Cardiac fibroblast (primary cell): ENCODE measurements around the gene TEC.
A peak's percentile ranks its signal among the peaks of the same experiment; 100 is the strongest.

Experiments
- DNase-seq, 2 donors: peaks; one replicate each; pipeline versions ENCODE4 v3.0.0 to v3.0.0-alpha.2; 2010; ENCODE audit warnings: low read depth in 2 of 2
- H3K4me3 ChIP-seq, 2 donors: replicated peaks in 1 of 2; 1 replicate in 1 of 2; 2 replicates in 1 of 2; pipeline ENCODE4 v1.5.1; 2011; ENCODE audit warnings: low read depth in 2 of 2, low read length in 2 of 2, mild to moderate bottlenecking in 2 of 2, moderate library complexity in 1 of 2
- TF ChIP-seq, protein P1 (sequence below): IDR thresholded peaks from one replicate; pipeline ENCODE4 v1.5.1; 2011; ENCODE audit warnings: low read depth, mild to moderate bottlenecking, low read length, inconsistent platforms

TEC gene

DNA sequence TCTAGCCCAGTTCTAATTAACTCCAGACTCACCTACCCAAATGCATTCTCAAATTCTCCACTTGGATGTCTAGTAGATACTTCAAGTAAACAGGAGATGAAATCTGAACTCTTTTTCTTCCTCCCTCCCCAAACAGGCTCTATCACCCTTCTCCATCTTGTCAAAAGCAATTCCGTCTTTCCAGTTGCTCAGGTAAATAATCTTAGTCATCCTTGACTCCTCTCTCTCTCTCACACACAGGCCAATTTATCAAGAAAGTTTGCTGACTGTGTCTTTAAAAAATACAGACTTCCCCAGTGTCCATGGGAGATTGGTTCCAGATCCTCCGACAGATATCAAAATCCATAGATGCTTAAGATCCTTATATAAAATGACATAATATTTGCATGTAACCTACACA, 148.5 kb downstream of the TEC start:
- no peak overlapping the region for H3K4me3 ChIP-seq
- no peak for DNase-seq
- TF ChIP-seq, protein P1, sequence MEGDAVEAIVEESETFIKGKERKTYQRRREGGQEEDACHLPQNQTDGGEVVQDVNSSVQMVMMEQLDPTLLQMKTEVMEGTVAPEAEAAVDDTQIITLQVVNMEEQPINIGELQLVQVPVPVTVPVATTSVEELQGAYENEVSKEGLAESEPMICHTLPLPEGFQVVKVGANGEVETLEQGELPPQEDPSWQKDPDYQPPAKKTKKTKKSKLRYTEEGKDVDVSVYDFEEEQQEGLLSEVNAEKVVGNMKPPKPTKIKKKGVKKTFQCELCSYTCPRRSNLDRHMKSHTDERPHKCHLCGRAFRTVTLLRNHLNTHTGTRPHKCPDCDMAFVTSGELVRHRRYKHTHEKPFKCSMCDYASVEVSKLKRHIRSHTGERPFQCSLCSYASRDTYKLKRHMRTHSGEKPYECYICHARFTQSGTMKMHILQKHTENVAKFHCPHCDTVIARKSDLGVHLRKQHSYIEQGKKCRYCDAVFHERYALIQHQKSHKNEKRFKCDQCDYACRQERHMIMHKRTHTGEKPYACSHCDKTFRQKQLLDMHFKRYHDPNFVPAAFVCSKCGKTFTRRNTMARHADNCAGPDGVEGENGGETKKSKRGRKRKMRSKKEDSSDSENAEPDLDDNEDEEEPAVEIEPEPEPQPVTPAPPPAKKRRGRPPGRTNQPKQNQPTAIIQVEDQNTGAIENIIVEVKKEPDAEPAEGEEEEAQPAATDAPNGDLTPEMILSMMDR: no peak

DNA sequence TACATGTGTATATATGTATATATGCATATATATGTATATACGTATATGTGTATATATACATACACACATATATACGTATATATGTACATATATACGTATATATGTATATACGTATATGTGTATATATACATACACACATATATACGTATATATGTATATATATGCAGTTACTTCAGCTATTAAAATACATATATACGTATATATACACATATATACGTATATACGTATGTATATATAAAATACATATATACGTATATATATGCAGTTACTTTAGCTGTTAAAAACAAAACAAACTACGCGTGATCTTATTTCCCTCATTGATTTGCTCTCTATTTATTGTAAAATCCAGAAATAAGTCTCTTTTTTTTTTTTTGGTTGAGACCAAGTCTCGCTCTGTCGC, 149.5 kb downstream of the TEC start:
- DNase-seq: no peak
- TF ChIP-seq, protein P1: no peak
- H3K4me3 ChIP-seq: no peak overlapping the region

DNA sequence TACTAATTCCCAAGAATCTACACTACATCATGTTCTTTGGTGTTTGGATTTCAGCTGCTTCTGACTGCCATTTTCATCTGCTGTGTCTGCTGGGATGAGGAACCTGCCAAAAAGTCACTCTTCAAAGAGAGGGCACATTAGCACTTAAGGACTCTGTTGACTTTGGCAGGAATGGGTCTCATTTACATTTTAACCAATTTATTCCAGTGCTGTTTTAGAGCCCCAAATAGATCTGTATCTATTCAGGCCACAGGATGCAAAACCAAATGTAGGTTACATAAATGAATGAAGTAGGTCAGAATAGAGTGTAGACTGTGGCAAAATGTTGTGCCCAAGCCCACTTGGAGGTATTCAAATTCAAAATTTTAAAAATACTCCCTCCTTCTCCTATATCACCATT, 150.0 kb downstream of the TEC start:
- TF ChIP-seq, protein P1: no peak
- H3K4me3 ChIP-seq: no peak overlapping the region
- no peak for DNase-seq

DNA sequence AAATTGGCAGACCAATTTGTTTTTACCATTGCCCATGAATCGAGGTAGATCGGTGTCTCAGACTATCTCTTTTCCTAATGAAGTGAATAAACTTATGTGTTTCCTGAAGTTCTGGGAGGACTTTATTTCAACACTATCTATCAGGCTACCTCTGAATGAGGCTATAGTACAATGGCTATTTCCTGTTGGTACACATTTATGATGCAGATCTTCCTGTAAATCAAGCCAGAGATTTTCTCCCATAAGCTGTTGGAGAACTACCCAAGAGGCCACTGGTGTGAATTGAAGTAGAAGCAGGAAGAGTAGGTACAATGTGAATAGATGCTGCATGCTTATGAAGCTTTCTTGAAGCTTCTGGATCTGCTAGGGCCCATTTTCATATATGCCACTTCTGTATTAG, 151.6 kb downstream of the TEC start:
- no peak overlapping the region for H3K4me3 ChIP-seq
- TF ChIP-seq, protein P1: no peak
- no peak for DNase-seq

DNA sequence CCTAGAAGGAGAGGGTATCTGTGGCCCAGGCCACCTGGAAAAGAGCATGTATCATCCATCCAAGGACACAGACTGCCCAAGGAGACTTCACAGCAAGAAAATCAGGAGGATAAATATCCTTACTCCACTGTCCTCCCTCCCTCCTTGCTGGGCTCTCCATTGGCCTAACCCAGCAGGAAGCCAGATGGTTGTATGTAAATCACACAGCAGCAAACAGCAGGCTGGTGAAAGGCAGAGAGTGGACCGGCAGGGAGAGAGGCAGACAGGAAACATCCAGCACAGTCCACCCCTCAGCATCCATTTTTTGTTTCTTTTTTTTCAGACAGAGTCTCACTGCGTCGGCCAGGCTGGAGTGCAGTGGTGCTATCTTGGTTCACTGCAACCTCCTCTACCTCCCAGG, 153.1 kb downstream of the TEC start:
- no peak for DNase-seq
- TF ChIP-seq, protein P1: no peak
- no peak overlapping the region for H3K4me3 ChIP-seq

DNA sequence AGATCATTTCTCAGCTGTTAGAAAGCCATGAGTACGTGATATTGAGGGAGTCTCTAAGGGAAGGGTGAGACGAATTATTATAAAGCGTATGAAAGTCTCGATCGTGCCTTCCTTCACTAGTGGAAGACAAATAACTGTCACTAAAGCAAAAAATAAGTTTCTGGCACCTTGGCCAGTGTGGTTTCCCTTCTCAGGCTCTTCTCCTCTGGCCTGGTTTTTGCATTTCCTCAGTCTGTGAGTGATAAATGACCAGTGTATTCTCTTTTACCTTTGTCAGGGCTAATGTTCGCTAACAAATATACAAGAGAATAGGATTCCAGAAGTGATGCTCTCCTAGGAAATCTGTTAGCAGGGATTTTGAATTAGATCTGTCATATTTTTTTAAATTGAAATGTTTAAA, 155.2 kb downstream of the TEC start:
- no peak overlapping the region for H3K4me3 ChIP-seq
- TF ChIP-seq, protein P1: no peak
- DNase-seq: no peak

DNA sequence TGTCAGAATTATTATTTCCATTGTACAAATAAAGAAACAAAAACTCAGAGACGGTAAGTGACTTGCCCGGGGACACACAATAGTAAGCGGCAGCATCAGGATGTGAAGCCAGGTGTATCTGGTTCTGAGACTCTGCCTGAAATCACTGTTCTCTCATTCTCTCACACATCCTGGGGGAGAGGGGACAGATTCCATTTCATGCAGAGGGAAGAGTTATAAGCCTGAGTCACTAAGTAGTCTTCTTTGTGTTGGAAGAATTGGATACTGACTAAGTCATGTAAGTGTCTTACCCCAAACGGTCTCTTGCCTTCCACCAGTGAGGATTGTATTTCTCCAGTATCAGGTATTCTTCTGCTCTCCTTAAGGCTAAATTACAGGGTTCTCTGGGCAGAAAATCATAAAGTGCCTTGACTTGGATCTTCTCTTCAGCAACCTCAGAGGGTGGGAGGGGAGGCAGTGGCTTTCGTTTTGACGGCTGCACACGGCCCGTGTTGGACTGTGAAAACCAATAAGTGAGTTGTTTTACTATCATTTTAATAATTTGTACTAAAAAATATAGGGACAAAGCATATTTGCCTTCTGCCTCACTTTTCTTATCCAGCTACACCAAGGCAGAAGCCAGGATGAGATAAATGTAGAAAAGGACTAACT, 157.5 kb downstream of the TEC start:
- H3K4me3 ChIP-seq: no peak overlapping the region
- DNase-seq: peak in 1 of 2 donors; percentile 38
- TF ChIP-seq, protein P1: no peak
